Choroid plexus epithelial cell (primary cell): Measurements from ENCODE around the gene REV3L.

Experiments
- DNase-seq: peaks from one replicate; pipeline ENCODE4 v3.0.0-alpha.2; 2010; ENCODE audit warnings: low read depth
- H3K4me3 ChIP-seq: 2 replicates; pipeline ENCODE4 v1.5.1; 2011; ENCODE audit warnings: low read depth, mild to moderate bottlenecking, control low read depth, low read length, moderate library complexity
- TF ChIP-seq, protein P1 (sequence below): conservative IDR thresholded peaks from 2 replicates; pipeline ENCODE4 v1.5.1; 2011; ENCODE audit warnings: low read depth, mild to moderate bottlenecking, control low read depth, inconsistent platforms, low read length, moderate library complexity

REV3L gene, protein sequence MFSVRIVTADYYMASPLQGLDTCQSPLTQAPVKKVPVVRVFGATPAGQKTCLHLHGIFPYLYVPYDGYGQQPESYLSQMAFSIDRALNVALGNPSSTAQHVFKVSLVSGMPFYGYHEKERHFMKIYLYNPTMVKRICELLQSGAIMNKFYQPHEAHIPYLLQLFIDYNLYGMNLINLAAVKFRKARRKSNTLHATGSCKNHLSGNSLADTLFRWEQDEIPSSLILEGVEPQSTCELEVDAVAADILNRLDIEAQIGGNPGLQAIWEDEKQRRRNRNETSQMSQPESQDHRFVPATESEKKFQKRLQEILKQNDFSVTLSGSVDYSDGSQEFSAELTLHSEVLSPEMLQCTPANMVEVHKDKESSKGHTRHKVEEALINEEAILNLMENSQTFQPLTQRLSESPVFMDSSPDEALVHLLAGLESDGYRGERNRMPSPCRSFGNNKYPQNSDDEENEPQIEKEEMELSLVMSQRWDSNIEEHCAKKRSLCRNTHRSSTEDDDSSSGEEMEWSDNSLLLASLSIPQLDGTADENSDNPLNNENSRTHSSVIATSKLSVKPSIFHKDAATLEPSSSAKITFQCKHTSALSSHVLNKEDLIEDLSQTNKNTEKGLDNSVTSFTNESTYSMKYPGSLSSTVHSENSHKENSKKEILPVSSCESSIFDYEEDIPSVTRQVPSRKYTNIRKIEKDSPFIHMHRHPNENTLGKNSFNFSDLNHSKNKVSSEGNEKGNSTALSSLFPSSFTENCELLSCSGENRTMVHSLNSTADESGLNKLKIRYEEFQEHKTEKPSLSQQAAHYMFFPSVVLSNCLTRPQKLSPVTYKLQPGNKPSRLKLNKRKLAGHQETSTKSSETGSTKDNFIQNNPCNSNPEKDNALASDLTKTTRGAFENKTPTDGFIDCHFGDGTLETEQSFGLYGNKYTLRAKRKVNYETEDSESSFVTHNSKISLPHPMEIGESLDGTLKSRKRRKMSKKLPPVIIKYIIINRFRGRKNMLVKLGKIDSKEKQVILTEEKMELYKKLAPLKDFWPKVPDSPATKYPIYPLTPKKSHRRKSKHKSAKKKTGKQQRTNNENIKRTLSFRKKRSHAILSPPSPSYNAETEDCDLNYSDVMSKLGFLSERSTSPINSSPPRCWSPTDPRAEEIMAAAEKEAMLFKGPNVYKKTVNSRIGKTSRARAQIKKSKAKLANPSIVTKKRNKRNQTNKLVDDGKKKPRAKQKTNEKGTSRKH (N-terminal part only)

DNA sequence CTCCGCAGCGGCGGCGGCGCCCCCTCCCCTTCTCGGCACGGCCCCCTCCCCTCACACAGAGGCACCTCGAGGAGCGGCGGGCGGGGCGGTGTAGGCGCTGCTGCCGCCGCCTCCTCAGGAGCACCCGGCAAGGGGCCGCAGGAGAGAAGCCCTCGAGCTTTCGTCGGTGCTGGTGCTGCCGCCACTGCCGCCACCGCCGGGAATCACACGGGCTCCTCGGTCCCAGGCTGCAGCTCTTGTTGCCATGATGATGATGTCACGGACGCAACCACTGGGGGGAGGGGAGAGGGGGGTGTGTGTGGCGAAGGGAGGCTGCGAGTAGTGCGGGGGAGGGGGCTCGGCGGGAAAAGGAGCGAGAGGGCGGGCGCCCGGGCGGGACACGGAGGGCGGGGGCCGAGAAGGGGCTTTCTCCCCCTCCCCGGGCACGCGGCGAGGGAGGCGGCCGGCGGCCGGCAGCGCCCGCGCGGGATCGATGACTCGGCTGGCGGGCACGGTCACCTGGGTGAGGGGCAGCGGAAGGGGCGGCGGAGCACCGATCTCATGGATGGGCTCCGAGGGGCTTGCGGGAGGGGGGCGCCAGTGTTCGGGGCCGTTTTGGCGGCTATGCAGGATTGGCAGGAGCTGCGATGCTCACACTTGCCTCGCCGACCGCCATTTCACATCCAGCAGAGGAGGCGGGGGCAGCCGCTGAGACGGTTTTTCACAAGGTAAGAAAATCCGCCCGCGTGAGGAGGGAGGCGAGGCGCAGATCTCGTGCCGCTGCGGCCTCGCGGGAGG is at the start of gene REV3L:
Gene REV3L (minus strand): TSS at position 260 of the 777 bp plus-strand sequence. CDS start 330 bp downstream, outside the sequence.
- DNase-seq, result peak; percentile 86
- TF ChIP-seq, protein P1, sequence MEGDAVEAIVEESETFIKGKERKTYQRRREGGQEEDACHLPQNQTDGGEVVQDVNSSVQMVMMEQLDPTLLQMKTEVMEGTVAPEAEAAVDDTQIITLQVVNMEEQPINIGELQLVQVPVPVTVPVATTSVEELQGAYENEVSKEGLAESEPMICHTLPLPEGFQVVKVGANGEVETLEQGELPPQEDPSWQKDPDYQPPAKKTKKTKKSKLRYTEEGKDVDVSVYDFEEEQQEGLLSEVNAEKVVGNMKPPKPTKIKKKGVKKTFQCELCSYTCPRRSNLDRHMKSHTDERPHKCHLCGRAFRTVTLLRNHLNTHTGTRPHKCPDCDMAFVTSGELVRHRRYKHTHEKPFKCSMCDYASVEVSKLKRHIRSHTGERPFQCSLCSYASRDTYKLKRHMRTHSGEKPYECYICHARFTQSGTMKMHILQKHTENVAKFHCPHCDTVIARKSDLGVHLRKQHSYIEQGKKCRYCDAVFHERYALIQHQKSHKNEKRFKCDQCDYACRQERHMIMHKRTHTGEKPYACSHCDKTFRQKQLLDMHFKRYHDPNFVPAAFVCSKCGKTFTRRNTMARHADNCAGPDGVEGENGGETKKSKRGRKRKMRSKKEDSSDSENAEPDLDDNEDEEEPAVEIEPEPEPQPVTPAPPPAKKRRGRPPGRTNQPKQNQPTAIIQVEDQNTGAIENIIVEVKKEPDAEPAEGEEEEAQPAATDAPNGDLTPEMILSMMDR, result no peak

DNA sequence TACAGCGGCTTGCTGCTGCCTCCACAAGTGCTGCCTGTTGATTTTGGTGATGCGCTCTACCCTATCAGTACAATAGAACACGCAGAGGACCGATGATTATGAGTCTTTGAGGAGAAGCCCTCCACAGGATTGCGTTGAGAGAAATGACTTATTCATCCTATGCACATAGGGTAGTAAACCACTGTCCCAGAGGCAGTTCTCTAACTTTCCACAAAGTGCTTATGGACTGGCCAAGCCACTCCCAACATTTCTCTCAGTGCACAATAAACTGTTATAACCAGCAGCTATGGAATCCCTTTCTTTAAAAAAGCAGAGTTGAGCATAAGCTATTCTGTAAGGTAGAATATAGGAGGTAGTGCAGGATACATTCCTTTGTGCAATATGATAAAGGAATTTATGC is 48.2 kb upstream of the REV3L start:
- DNase-seq, result no peak
- TF ChIP-seq, protein P1, result no peak

More for the DNA sequence above, at the start of gene REV3L:
- H3K4me3 ChIP-seq, result peak within 1 kb of the TSS; percentile 83

DNA sequence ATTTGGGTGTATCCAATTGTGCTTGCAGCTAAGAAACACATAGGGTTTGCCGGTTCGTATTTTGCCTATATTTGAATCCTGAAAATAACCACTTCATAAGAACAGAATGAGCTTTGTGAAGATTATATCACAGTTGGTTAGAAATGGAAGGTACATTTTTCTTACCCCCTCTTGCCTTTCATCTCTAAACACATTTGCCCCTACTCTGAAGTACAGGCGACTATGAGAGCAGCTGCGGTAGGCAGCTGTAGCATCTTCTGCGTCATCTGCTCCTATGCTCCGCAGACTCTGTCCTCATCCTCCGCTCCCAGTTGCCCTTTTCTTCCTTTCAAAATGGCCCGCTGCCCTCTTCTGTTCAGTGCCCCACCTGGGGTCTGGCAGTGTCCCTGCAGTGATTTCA is 47.6 kb upstream of the REV3L start:
- DNase-seq, result no peak
- TF ChIP-seq, protein P1, result no peak
- no peak overlapping the region for H3K4me3 ChIP-seq

More for the DNA sequence above, 48.2 kb upstream of the REV3L start:
- H3K4me3 ChIP-seq, result no peak overlapping the region

DNA sequence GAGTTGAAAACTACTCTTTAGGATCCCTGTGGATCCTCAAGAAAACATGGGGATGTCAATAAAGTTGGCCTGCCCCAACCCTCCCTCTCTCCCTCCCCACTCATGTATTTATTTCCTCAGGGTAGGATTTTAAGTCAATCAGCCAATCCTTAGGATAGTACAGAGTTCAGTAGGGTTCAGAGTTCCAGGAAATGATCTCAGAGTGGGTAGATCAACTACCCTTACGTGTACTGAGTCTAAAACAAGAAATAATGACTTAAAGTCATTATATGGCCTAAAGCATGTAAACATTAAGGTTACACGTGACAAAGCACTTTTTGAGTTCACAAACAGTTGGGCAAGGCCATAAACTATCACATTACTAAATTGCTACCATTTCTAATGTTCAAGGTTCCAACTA is 47.2 kb upstream of the REV3L start:
- TF ChIP-seq, protein P1, result no peak
- DNase-seq, result no peak
- no peak overlapping the region for H3K4me3 ChIP-seq

DNA sequence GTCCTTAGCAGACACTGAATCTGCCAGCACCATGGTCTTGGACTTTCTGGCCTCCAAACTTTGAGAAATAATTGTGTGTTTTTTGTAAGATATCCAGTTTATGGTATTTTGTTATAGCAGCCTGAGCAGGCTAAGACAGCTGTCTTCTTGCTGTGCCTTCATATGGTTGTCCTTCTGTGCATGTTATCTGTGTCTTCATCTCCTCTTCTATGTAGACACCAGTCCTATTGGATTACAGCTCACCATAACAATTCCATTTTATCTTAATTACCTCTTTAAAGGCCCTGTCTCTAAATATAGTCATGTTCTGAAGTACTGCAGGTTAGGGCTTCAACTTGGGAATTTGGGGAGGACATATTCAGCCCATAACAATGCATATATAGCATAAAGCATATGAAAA is 44.3 kb upstream of the REV3L start:
- no peak for DNase-seq
- TF ChIP-seq, protein P1, result no peak
- no peak overlapping the region for H3K4me3 ChIP-seq

DNA sequence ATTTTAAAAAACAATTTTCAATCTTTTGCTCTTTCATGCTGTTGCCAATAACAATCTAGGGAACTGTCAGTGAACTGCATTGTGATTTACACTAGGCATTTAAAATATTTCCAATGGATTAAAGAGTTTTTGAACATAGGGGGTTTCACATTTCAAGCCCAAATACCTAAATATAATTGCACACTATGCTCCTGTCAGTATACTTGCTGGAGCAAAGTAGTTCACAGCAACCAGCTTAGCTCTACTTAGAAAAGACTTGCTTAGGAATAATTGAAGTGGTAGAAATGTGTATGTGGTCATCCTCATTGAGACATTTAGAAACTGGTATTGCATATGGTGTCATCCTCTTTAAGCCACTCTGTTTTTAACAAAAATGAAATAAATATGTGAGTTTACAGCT is 41.7 kb upstream of the REV3L start:
- TF ChIP-seq, protein P1, result no peak
- no peak overlapping the region for H3K4me3 ChIP-seq
- no peak for DNase-seq
